GM18870 (cell line): ENCODE results near the gene NOTCH3.

Source experiments
- ATAC-seq: cut with Tn5 transposase; IDR thresholded peaks from one replicate; pipeline ENCODE4 v1.9.1; 2021; ENCODE audit warnings: moderate library complexity; ENCODE audit not compliant: unreplicated experiment

Gene NOTCH3

GRCh38 chr19:15169541-15170285, 31.1 kb downstream of the NOTCH3 start:
- ATAC-seq = no peak

GRCh38 chr19:15166700-15167099, 34.1 kb downstream of the NOTCH3 start:
- no peak for ATAC-seq

- no peak for ATAC-seq
These were observed 39.5 kb downstream of the NOTCH3 start for GRCh38 chr19:15161028-15161984.

- ATAC-seq = no peak
These were observed 41.5 kb downstream of the NOTCH3 start for GRCh38 chr19:15159251-15159650.

- no peak for ATAC-seq
These were observed 44.4 kb downstream of the NOTCH3 start for GRCh38 chr19:15156391-15156790.

- ATAC-seq = no peak
These were observed 45.5 kb downstream of the NOTCH3 start for GRCh38 chr19:15155296-15155695.

- no peak for ATAC-seq
These were observed 46.7 kb downstream of the NOTCH3 start for GRCh38 chr19:15154002-15154612.

- ATAC-seq = no peak
These were observed 51.1 kb downstream of the NOTCH3 start for GRCh38 chr19:15149737-15150136.

GRCh38 chr19:15147090-15147489, 53.7 kb downstream of the NOTCH3 start:
- no peak for ATAC-seq

- ATAC-seq = no peak
These were observed 56.6 kb downstream of the NOTCH3 start for GRCh38 chr19:15144046-15144646.

- ATAC-seq = no peak
These were observed 58.5 kb downstream of the NOTCH3 start for GRCh38 chr19:15142313-15142712.

GRCh38 chr19:15141143-15141542, 59.7 kb downstream of the NOTCH3 start:
- no peak for ATAC-seq

GRCh38 chr19:15138427-15138826, 62.4 kb downstream of the NOTCH3 start:
- no peak for ATAC-seq

- ATAC-seq = no peak
These were observed 63.0 kb downstream of the NOTCH3 start for GRCh38 chr19:15137777-15138176.

- ATAC-seq = no peak
These were observed 64.4 kb downstream of the NOTCH3 start for GRCh38 chr19:15136234-15136954.

- no peak for ATAC-seq
These were observed 70.8 kb downstream of the NOTCH3 start for GRCh38 chr19:15129856-15130585.

- ATAC-seq = no peak
These were observed 72.5 kb downstream of the NOTCH3 start for GRCh38 chr19:15128162-15128770.

- no peak for ATAC-seq
These were observed 74.5 kb downstream of the NOTCH3 start for GRCh38 chr19:15126131-15126910.
